NCI-H1105 (cell line): ENCODE data around the gene DACH1.
A peak's percentile ranks its signal among the peaks of the same experiment; 100 is the strongest.

Experiments used
- DNase-seq: peaks from one replicate; lab custom pipeline; 2025; lab: John Stamatoyannopoulos, UW

DACH1 gene

GRCh38 chr13:71774863-71775262 is 92.1 kb downstream of the DACH1 start:
- no peak for DNase-seq

GRCh38 chr13:71773531-71773930 is 93.5 kb downstream of the DACH1 start:
- DNase-seq, result no peak

DNA sequence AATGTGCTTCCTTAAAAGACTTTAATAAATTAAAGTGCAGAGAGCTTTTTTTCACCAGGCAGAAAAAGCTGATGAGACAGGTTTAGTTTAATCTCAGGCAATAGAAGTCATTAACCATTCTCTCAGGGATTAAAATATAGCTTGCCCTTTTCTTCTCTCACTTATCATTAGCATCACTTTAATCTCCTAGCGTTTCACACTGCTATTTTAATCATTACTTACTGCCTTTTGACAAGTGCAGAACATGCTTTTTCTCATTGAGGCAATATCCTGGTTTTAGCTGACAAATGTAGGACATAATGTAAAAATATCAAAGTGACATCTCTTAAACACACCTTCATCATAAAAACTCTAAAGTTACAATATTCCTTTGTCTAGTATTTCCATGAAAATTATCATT is 94.6 kb downstream of the DACH1 start:
- no peak for DNase-seq

- DNase-seq, result no peak
Measured at GRCh38 chr13:71771144-71771543, 95.9 kb downstream of the DACH1 start.

- no peak for DNase-seq
Measured at GRCh38 chr13:71770710-71771109, 96.3 kb downstream of the DACH1 start.

- DNase-seq, result no peak
Measured at GRCh38 chr13:71768881-71769280, 98.1 kb downstream of the DACH1 start.

DNA sequence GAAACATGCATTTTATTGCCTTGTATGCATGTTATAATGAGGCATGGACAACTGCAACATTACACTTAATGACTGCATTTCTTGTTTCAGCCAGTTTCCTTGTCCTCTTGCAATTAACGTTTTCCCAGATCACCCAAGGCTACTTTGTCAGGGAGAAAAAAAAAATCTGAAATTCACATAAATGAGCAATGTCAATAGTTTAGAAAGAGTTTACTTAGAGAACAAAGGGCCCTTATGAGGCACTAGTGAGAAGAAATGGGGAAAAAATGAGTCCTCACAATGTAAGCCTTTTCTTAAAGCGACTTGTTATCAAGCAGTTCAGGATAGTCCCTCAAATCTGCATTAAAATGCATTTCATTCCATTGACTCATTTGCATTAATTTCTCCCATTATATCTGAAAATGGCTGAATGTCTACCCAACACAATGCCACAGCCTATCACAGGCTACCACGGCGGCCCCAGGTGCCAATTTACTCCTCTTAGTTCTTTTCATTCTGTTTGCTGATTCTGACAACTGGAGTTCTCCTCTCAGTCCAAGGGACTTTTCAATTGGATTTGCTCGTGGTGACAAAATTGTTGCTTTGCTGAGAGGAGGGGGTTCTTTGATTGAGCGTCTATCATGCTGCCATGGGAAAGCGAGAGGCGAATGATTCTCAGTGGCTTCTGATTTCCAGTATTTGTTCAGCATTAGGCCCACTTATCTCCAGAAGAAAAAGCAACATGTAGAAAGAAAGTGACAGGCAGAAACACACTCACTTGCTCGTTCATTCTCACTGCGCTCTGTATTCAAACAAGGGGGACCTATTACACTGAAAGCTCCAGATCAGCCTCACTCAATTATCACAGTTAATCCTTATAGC is 107.1 kb downstream of the DACH1 start:
- peak; percentile 50 for DNase-seq

GRCh38 chr13:71758828-71759227 is 108.2 kb downstream of the DACH1 start:
- peak; percentile 10 for DNase-seq

GRCh38 chr13:71754407-71754974 is 112.5 kb downstream of the DACH1 start:
- no peak for DNase-seq

DNA sequence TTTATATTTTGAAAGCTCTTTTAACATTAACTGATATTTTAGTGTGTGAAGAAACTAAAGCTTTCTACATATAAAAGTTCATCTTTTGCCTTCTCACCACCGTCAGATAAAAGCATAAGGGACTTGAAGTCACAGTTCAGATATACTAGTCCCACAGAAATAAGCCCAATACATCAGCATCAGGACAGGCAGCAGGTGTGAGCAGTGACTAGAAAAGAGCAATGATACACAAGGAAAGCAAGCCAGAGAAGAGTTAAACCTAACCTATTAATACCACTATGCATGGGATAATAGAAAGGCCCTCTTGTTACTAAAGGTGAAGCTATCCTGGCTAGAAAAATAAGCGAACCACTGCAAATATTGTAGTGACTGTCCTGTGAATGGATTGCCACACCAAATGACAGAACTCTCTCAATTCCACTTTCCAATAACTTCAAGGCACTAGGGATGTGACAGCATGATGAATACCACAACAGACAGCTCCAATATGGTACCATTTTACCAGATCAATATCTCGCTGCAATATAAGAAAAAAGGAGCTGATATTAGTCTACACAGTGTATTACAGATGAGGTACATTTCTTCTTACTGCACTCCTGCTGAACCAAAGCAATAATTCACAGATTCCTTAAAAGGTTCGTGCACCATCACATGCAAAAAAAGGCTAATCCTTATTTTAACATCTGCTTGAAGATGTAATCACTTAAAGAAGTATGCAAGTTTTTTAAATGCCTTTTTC is 114.1 kb downstream of the DACH1 start:
- DNase-seq, result no peak

GRCh38 chr13:71751073-71751472 is 115.9 kb downstream of the DACH1 start:
- DNase-seq, result peak; percentile 71

- no peak for DNase-seq
Measured at GRCh38 chr13:71730267-71730666, 136.7 kb downstream of the DACH1 start.

- no peak for DNase-seq
Measured at GRCh38 chr13:71729441-71729840, 137.6 kb downstream of the DACH1 start.

DNA sequence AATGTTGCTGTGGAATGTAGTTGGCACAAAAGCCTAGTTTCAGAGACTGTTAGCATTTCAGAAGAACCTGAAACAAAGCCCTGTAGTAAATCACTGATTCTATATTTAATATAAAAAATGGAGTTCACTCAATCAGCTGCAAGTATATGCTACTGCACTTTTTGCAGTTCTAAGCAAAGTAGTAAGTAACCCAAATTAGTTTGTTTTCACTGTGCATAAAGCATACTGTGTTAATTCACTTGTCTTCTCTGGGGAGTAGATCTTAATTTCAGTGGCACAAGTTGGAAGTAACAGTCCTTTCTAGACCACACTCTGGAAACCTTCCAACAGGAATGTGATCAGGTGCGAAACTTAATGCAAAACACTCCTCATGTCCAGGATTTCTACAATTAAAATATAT is 139.3 kb downstream of the DACH1 start:
- DNase-seq, result no peak

- DNase-seq, result no peak
Measured at GRCh38 chr13:71727042-71727441, 140.0 kb downstream of the DACH1 start.

DNA sequence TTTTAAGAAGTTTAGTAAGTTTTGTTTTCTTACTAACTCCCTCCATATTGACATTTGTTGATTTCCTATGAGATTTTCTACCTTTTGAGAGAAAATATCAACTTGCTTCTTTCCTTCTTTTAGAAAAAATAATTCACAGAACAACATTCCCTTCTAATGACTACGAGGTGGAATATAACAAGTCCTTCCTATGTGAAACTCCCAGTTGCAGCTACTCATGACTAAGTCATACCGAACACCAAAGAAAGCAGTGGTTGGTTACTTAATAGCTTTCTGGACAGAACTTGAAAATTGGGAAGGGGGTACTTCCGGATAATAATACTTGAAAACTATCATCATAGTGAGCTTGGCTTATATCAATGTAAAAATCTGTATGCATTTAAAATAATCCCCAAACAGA is 144.8 kb downstream of the DACH1 start:
- no peak for DNase-seq

DNA sequence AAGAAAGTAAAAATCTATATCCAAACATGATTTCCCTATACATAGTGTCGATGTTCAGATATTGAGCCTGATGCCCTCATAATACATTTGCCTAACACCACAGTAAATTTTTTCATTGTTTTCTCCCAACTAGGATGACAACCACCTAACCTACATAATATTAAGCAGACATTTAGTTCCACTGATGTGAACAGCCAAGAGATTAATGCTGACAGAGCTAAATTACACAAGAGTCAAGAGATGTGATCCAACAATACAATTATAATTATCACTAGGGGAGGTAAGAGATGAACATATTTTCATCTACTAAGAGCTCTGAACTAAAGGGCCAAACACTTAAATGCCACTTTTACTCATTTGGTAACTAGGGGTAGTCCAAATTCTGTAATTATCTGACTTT is 145.9 kb downstream of the DACH1 start:
- DNase-seq, result peak; percentile 3

DNA sequence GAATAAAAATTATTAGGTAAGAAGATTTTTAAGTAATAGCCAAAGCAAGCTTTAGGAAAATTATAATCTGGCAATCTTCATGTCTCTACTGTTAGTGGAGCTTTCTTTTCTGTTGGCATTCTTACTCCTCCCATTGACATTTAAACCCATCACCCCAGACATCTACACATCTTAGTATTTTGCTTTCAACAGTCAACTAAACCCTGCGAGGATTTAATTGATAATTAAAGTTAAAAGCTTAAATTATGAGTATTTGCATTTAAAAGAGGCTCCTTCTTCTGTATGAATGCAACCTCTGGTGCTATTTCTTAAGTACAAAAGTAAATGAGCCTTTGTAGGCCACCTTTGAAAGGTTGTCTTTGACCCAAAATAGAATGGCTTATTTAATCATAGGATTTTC is 148.1 kb downstream of the DACH1 start:
- no peak for DNase-seq

- DNase-seq, result no peak
Measured at GRCh38 chr13:71714802-71715375, 152.1 kb downstream of the DACH1 start.

DNA sequence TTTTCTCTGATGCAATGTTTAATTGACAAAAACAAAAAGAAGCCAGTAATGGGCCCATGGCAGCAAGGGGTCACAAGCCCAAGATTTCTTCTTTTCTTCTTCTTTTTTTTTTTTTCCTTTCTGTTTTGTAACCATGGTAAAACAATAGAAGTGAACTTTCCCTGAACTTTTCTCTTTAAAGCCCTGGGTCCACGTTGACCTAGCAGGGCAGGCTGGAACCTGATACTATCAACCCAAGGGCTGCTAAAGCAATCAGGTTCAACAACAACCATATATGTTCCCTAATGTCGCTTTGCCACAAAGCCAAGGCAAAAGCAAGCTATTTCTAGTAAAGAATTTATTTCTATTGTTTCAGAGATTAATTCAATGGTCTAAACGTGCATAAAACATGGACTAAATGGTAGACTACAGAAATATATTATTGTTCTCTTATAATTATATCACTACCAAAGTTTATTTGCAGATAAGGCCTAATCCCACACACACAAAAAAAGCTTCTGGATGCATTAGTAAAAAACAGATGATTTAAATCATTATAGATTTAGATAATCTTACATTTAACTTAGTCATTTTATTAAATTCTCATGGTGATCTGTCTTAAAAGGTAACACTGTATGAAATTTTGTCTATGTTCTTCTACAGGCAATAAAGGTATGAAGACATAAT is 153.9 kb downstream of the DACH1 start:
- no peak for DNase-seq

DNA sequence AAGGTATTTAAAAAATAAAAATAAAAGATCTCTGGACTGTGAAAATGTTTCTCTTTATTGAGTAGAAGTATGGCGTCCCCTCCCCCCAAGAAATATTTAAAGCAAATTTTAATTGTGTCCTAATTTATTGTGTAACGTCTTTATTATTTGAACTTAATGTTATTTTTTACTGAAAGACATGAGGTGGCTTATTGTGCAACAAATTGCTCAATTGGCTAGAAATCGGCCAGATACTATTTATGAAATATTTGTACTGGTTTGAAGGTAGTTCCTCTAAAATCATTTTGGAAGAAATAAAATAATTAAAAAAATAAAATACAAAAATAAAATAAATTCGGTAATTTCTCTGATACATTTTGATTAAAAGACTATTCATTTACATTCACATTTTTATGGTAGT is 162.3 kb downstream of the DACH1 start:
- no peak for DNase-seq

DNA sequence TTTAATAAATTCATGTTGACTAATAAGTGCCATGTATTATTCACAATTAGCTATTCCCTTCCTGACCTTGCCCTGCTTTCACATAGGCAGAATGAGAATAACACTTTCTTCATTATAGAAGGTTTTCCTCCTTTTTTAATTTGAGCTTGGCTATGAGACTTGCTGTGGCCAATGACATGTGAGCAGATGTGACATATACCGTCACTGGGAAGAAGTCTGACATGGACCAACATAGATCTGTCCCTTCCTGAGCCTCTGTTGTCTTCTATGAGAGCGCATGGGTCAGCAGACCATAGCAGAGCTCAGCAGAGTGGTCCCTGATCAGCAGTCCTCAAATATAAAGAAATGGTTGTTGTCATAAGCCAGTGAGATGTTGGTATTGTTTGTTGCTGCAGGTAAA is 163.9 kb downstream of the DACH1 start:
- DNase-seq, result no peak
